ENCODE results near the gene SEPTIN3. TPM values are rescaled to one million over a fixed set of nuclear protein-coding genes. Genes with fewer than 3 reads are reported as not detected.
A peak's percentile ranks its signal among the peaks of the same experiment; 100 is the strongest.

Gene SEPTIN3
- total RNA-seq, 1 experiment from 2014 or later, result 3.9 TPM

GRCh38 chr22:41957941-41958556 is 11.2 kb upstream of the SEPTIN3 start:
- intact Hi-C loops (cut with micrococcal nuclease; ENCODE audit: unreplicated experiment), result no loop called here
- ChIA-PET POLR2A (no interaction called here), CTCF (interaction anchor here (0.6 kb wide), 1 partner anchor 28 kb away, joined by 4 read pairs; no protein-coding TSS in a partner anchor)
- Histone ChIP-seq H3K9me3 (ENCODE audit: control insufficient read depth, insufficient read depth, low read depth, low read length) (no peaks in the 10 kb centered on the region), H3K4me3 (ENCODE audit: low read depth in 2 of 2, low read length in 2 of 2) (no peak overlapping the region), H3K27me3 (ENCODE audit: control insufficient read depth, insufficient read depth, low read length) (no peaks in the 10 kb centered on the region), H3K36me3 (ENCODE audit: control insufficient read depth, insufficient read depth, low read length) (no peaks in the 10 kb centered on the region), H3K4me1 (ENCODE audit: control insufficient read depth, insufficient read depth, low read length) (peaks cover 5% of the 10 kb centered on the region; the same call in 1 of the 2 replicates), H3K27ac (ENCODE audit: low read length) (no peak overlapping the region)
- BruUV-seq (replicated peaks), result no TSS peak
- DNase-seq (ENCODE audit: low read depth, low spot score) (no peak), ATAC-seq (peak; percentile 49)
- TF ChIP-seq SIN3A (IDR thresholded peaks at IDR 0.05; ENCODE audit: borderline replicate concordance, insufficient read depth, low read depth, low read length) (no peak), POLR2AphosphoS5 (IDR thresholded peaks at IDR 0.05; ENCODE audit: low read depth, low read length) (no peak), TCF7L2 (IDR thresholded peaks at IDR 0.05; ENCODE audit: low read depth, low read length) (no peak), REST (IDR thresholded peaks at IDR 0.05; ENCODE audit: insufficient read depth in 1 of 2, low read depth in 2 of 2, low read length in 1 of 2) (no peak)
- TF ChIP-seq, protein P1, sequence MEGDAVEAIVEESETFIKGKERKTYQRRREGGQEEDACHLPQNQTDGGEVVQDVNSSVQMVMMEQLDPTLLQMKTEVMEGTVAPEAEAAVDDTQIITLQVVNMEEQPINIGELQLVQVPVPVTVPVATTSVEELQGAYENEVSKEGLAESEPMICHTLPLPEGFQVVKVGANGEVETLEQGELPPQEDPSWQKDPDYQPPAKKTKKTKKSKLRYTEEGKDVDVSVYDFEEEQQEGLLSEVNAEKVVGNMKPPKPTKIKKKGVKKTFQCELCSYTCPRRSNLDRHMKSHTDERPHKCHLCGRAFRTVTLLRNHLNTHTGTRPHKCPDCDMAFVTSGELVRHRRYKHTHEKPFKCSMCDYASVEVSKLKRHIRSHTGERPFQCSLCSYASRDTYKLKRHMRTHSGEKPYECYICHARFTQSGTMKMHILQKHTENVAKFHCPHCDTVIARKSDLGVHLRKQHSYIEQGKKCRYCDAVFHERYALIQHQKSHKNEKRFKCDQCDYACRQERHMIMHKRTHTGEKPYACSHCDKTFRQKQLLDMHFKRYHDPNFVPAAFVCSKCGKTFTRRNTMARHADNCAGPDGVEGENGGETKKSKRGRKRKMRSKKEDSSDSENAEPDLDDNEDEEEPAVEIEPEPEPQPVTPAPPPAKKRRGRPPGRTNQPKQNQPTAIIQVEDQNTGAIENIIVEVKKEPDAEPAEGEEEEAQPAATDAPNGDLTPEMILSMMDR (IDR thresholded peaks at IDR 0.05), result no peak; the same call in none of the 2 replicates
- in situ Hi-C loops (cut with HindIII; ENCODE audit: low pct_unique_long_range_greater_than_20kb, low sequenced_read_pairs), result no loop called here

- BruUV-seq (replicated peaks), result no TSS peak
- no peak for TF ChIP-seq REST (IDR thresholded peaks at IDR 0.05; ENCODE audit: insufficient read depth in 1 of 2, low read depth in 2 of 2, low read length in 1 of 2)
- TF ChIP-seq POLR2AphosphoS5 (IDR thresholded peaks at IDR 0.05; ENCODE audit: low read depth, low read length), result no peak
- no peak for TF ChIP-seq TCF7L2 (IDR thresholded peaks at IDR 0.05; ENCODE audit: low read depth, low read length)
- no peak for TF ChIP-seq SIN3A (IDR thresholded peaks at IDR 0.05; ENCODE audit: borderline replicate concordance, insufficient read depth, low read depth, low read length)
- TF ChIP-seq, protein P1 (IDR thresholded peaks at IDR 0.05), result no peak
- POLR2A ChIA-PET, result no interaction called here
- no peak for DNase-seq (ENCODE audit: low read depth, low spot score)
- in situ Hi-C loops (cut with HindIII; ENCODE audit: low pct_unique_long_range_greater_than_20kb, low sequenced_read_pairs) (no loop called here), intact Hi-C loops (cut with micrococcal nuclease; ENCODE audit: unreplicated experiment) (loop anchor here (10.0 kb wide), 1 partner anchor 151 kb away; no protein-coding TSS in a partner anchor)
- no peaks in the 10 kb centered on the region for H3K27me3 ChIP-seq (ENCODE audit: control insufficient read depth, insufficient read depth, low read length)
- H3K4me3 ChIP-seq (ENCODE audit: low read depth in 2 of 2, low read length in 2 of 2), result no peak overlapping the region
- no peak overlapping the region for H3K27ac ChIP-seq (ENCODE audit: low read length)
- peaks cover 5% of the 10 kb centered on the region; the same call in 1 of the 2 replicates for H3K4me1 ChIP-seq (ENCODE audit: control insufficient read depth, insufficient read depth, low read length)
- H3K36me3 ChIP-seq (ENCODE audit: control insufficient read depth, insufficient read depth, low read length), result no peaks in the 10 kb centered on the region
- H3K9me3 ChIP-seq (ENCODE audit: control insufficient read depth, insufficient read depth, low read depth, low read length), result no peaks in the 10 kb centered on the region
- CTCF ChIA-PET, result no interaction called here
- ATAC-seq, result no peak
Measured at GRCh38 chr22:41963453-41964111, 5.7 kb upstream of the SEPTIN3 start.
